Common myeloid progenitor, CD34-positive (primary cell): ENCODE results near the gene TBX10.
A peak's percentile ranks its signal among the peaks of the same experiment; 100 is the strongest.

Source experiments
- CTCF ChIA-PET: fragments of 350-600 bp; sonication (Branson Sonifier 250); formaldehyde crosslinking; loops from one replicate; lab custom pipeline; 2021; ENCODE audit warnings: antibody characterized with exemption; lab: Charles Lee
- POLR2A ChIA-PET: fragments of 350-600 bp; sonication (Branson Sonifier 250); formaldehyde crosslinking; loops from one replicate; lab custom pipeline; 2021; ENCODE audit warnings: antibody characterized with exemption; lab: Charles Lee
- DNase-seq, 3 donors: peaks; one replicate each; pipeline versions ENCODE4 v3.0.0 to v3.0.0-alpha.2; 2013
- H3K27ac ChIP-seq, 2 experiments: 1 replicate in 1 of 2; 2 replicates in 1 of 2; pipeline ENCODE4 v1.7.0; 2013; ENCODE audit warnings: inconsistent platforms in 2 of 2, low read length in 2 of 2, mild to moderate bottlenecking in 2 of 2, low read depth in 1 of 2, moderate library complexity in 1 of 2; ENCODE audit not compliant: severe bottlenecking in 2 of 2, insufficient read depth in 1 of 2, poor library complexity in 1 of 2
- H3K27me3 ChIP-seq, 5 experiments: replicated peaks in 2 of 5; 1 replicate in 3 of 5; 2 replicates in 2 of 5; pipeline versions ENCODE4 v1.6.1 to v1.7.0; 2013; ENCODE audit warnings: low read length in 4 of 5, mild to moderate bottlenecking in 2 of 5, moderate library complexity in 2 of 5, inconsistent platforms in 1 of 5; ENCODE audit not compliant: insufficient read depth in 5 of 5, control insufficient read depth in 4 of 5
- H3K36me3 ChIP-seq, 4 experiments: 1 replicate in 2 of 4; 2 replicates in 2 of 4; pipeline versions ENCODE4 v1.6.1 to v1.7.0; 2013; ENCODE audit warnings: low read length in 3 of 4, control low read depth in 1 of 4, mild to moderate bottlenecking in 1 of 4; ENCODE audit not compliant: control insufficient read depth in 4 of 4, insufficient read depth in 4 of 4
- H3K4me1 ChIP-seq, 4 experiments: 1 replicate in 3 of 4; 2 replicates in 1 of 4; pipeline versions ENCODE4 v1.6.1 to v1.7.1; 2013; ENCODE audit warnings: low read length in 3 of 4, mild to moderate bottlenecking in 3 of 4, control low read depth in 1 of 4, inconsistent platforms in 1 of 4, moderate library complexity in 1 of 4; ENCODE audit not compliant: control insufficient read depth in 4 of 4, insufficient read depth in 4 of 4; ENCODE audit errors: control extremely low read depth in 1 of 4
- H3K4me3 ChIP-seq, 7 experiments: 1 replicate in 4 of 7; 2 replicates in 3 of 7; pipeline versions ENCODE4 v1.5.1 to v1.7.0; 2013; ENCODE audit warnings: mild to moderate bottlenecking in 7 of 7, low read length in 6 of 7, moderate library complexity in 6 of 7, inconsistent platforms in 2 of 7, low read depth in 2 of 7, control low read depth in 1 of 7; ENCODE audit not compliant: insufficient read depth in 4 of 7, control insufficient read depth in 1 of 7; ENCODE audit errors: extremely low read depth in 1 of 7
- H3K9me3 ChIP-seq, 5 experiments: 1 replicate in 4 of 5; 2 replicates in 1 of 5; pipeline versions ENCODE4 v1.6.1 to v1.7.1; 2013; ENCODE audit warnings: low read length in 4 of 5, mild to moderate bottlenecking in 2 of 5, inconsistent platforms in 1 of 5, low read depth in 1 of 5, moderate library complexity in 1 of 5; ENCODE audit not compliant: control insufficient read depth in 4 of 5, insufficient read depth in 2 of 5; ENCODE audit errors: control extremely low read depth in 1 of 5
- WGBS: methylation state at CpG from one replicate; pipeline ENCODE4 v1.1.5; 2013; ENCODE audit not compliant: insufficient coverage; 5-methylcytosine and 5-hydroxymethylcytosine counted together

TBX10 gene

GRCh38 chr11:67668192-67668551 lies 28.6 kb upstream of the TBX10 start:
- Histone ChIP-seq H3K36me3 (no peaks in the 10 kb centered on the region), H3K9me3 (no peaks in the 10 kb centered on the region), H3K27ac (no peak overlapping the region), H3K27me3 (no peaks in the 10 kb centered on the region), H3K4me3 (no peak overlapping the region), H3K4me1 (no peaks in the 10 kb centered on the region)
- ChIA-PET POLR2A (no interaction called here), CTCF (interaction anchor here (1.3 to 3.2 kb wide), 2 partner anchors 20 to 38 kb away, joined by 6 to 15 read pairs; partner anchors contain the start of gene NUDT8)
- DNase-seq = no peak
- 63% methylated on average over 4 of the region's 5 CpGs for WGBS

GRCh38 chr11:67667490-67668191 lies 28.1 kb upstream of the TBX10 start:
- CTCF ChIA-PET = interaction anchor here (1.3 to 3.2 kb wide), 3 partner anchors 9 to 38 kb away, joined by 5 to 15 read pairs (median 6); partner anchors contain the start of gene NUDT8
- POLR2A ChIA-PET = no interaction called here
- no peaks in the 10 kb centered on the region for H3K36me3 ChIP-seq
- no peak overlapping the region for H3K4me3 ChIP-seq
- DNase-seq = peak in 2 of 3 donors; percentile 33 to 38
- H3K27ac ChIP-seq = no peak overlapping the region
- H3K9me3 ChIP-seq = no peaks in the 10 kb centered on the region
- 93% methylated on average over 13 of the region's 26 CpGs for WGBS
- H3K27me3 ChIP-seq = no peaks in the 10 kb centered on the region
- no peaks in the 10 kb centered on the region for H3K4me1 ChIP-seq

GRCh38 chr11:67666676-67667489 lies 27.3 kb upstream of the TBX10 start:
- no peak for DNase-seq
- ChIA-PET CTCF (interaction anchor here (0.9 to 3.2 kb wide), 7 partner anchors 8 to 44 kb away, joined by 3 to 15 read pairs (median 5); partner anchors contain the start of gene NUDT8), POLR2A (no interaction called here)
- H3K4me3 ChIP-seq = no peak overlapping the region
- H3K4me1 ChIP-seq = no peaks in the 10 kb centered on the region
- no peaks in the 10 kb centered on the region for H3K9me3 ChIP-seq
- WGBS = 85% methylated on average over 18 of the region's 20 CpGs
- no peaks in the 10 kb centered on the region for H3K27me3 ChIP-seq
- no peaks in the 10 kb centered on the region for H3K36me3 ChIP-seq
- H3K27ac ChIP-seq = no peak overlapping the region

GRCh38 chr11:67666303-67666645 lies 26.7 kb upstream of the TBX10 start:
- H3K4me3 ChIP-seq = no peak overlapping the region
- 90% methylated on average over 11 of the region's 11 CpGs for WGBS
- POLR2A ChIA-PET = no interaction called here
- H3K4me1 ChIP-seq = no peaks in the 10 kb centered on the region
- H3K27me3 ChIP-seq = no peaks in the 10 kb centered on the region
- DNase-seq = no peak
- H3K27ac ChIP-seq = no peak overlapping the region
- CTCF ChIA-PET = interaction anchor here (0.9 to 3.2 kb wide), 6 partner anchors 8 to 43 kb away, joined by 3 to 15 read pairs (median 4); no protein-coding TSS in a partner anchor
- no peaks in the 10 kb centered on the region for H3K36me3 ChIP-seq
- no peaks in the 10 kb centered on the region for H3K9me3 ChIP-seq

- ChIA-PET CTCF (interaction anchor here (0.7 to 3.2 kb wide), 10 partner anchors 7 to 43 kb away, joined by 3 to 15 read pairs (median 3); partner anchors contain the start of gene TBX10), POLR2A (no interaction called here)
- Histone ChIP-seq H3K4me1 (no peaks in the 10 kb centered on the region), H3K27me3 (no peaks in the 10 kb centered on the region), H3K9me3 (no peaks in the 10 kb centered on the region), H3K27ac (no peak overlapping the region), H3K4me3 (no peak overlapping the region), H3K36me3 (no peaks in the 10 kb centered on the region)
- WGBS = 85% methylated on average over 24 of the region's 24 CpGs
- DNase-seq = no peak
These were observed 26.2 kb upstream of the TBX10 start for GRCh38 chr11:67665541-67666302.

GRCh38 chr11:67664696-67665540 lies 25.4 kb upstream of the TBX10 start:
- no peak overlapping the region for H3K27ac ChIP-seq
- 90% methylated on average over 21 of the region's 33 CpGs for WGBS
- H3K27me3 ChIP-seq = no peaks in the 10 kb centered on the region
- DNase-seq = no peak
- no peaks in the 10 kb centered on the region for H3K9me3 ChIP-seq
- ChIA-PET CTCF (interaction anchor here (0.7 to 1.3 kb wide), 5 partner anchors 16 to 42 kb away, joined by 3 to 4 read pairs (median 3); partner anchors contain the start of gene TBX10), POLR2A (no interaction called here)
- H3K36me3 ChIP-seq = no peaks in the 10 kb centered on the region
- H3K4me3 ChIP-seq = no peak overlapping the region
- no peaks in the 10 kb centered on the region for H3K4me1 ChIP-seq
